ENCODE measurements around the gene PLTP. TPM values are rescaled to one million over a fixed set of nuclear protein-coding genes. Genes with fewer than 3 reads are reported as not detected.
A peak's percentile ranks its signal among the peaks of the same experiment; 100 is the strongest.
"Not testable (repeated sequence)": the region's sequence is repeated elsewhere in the genome, so short reads cannot be mapped to it uniquely, and the experiment has no call there.

The PLTP gene
- polyA plus RNA-seq, 4 donors = 122 to 170 (median 131) TPM

GRCh38 chr20:45880988-45881788 lies 30.8 kb downstream of the PLTP start, which contains the start of gene ZSWIM1:
Gene ZSWIM1 (plus strand): TSS chr20:45881227. CDS start chr20:45882593, 1,366 bp downstream.
- DNase-seq (ENCODE audit: low read depth in 4 of 4, low spot score in 2 of 4) = peak; percentile 97 to 100 (median 98)

DNA sequence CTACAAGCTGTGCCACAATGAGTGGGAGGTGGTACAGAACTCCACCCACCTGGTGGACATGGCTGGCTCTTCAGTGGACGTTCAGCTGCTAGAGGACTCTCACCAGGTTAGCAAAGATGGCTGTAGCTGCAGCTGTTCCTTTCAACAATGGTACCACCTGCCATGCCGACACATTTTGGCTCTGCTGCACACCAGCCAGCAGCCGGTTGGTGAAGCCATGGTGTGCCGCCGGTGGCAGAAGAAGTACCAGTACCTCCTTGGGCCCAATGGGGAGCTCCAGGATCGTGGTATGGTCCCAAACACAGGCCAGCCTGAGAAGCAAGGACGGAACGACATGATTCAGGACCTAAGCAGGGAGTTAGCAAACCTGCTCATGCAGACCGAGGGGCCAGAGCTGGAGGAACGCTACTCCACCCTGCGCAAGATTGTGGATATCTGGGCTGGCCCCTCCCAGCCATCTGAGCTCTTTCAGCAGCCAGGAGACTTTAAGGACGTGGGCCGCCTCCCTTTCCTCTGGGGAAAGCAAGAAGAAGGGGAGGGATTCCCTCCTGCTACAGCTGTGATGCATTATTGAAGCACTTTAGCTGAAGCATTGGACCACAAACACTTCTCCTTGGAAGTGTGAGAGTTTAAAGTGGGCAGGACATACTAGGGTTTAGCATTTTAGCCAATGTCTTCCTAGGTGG lies 33.7 kb downstream of the PLTP start:
- DNase-seq (ENCODE audit: low read depth in 4 of 4, low spot score in 2 of 4) = no peak

- DNase-seq (ENCODE audit: low read depth in 4 of 4, low spot score in 2 of 4) = no peak
Measured at GRCh38 chr20:45874576-45874975, 37.4 kb downstream of the PLTP start.

DNA sequence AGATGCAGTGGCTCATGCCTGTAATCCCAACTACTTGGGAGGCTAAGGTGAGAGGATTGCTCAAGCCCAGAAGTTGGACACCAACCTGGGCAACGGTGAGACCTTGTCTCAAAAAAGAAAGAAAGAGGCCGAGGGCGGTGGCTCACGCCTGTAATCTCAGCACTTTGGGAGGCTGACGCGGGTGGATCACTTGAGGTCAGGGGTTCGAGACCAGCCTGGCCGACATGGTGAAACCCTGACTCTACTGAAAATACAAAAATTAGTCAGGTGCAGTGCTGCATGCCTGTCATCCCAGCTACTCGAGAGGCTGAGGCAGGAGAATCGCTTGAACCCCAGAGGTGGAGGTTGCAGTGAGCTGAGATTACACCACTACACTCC lies 37.9 kb downstream of the PLTP start:
- DNase-seq (ENCODE audit: low read depth in 4 of 4, low spot score in 2 of 4) = not testable (repeated sequence)

DNA sequence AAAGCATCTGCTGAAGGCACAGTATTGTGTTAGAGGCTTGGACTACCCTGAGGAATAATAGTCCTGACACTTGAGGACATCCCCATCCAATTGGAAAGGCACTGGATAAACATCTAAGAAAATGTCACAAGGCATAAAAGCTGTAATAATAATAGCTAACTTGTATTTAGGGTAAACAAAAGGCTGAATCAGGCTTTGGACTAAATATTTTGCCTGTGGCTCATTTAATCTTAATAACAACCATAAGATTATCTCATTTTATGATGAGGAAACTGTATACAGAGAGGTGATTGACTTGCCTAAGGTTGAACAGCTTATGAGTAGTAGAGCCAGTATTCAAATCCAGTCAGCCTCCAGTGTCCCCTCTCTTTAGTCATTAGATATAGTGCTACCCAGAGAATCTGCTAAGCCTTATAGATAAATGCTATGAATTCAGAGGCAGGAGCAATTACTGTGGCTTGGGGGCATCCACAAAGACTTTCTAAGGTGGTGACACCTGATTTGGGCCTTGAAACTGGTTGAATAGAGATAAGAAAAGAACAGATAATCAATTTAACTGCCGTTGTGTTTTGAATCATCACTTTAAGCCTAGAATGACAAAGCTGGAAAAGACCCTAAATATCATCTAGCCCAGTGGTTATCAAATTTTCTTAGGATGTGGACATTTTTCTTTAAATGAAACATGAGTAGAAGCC lies 38.4 kb downstream of the PLTP start:
- no peak for DNase-seq (ENCODE audit: low read depth in 4 of 4, low spot score in 2 of 4)

- DNase-seq (ENCODE audit: low read depth in 4 of 4, low spot score in 2 of 4) = no peak
Measured at GRCh38 chr20:45872626-45873025, 39.3 kb downstream of the PLTP start.

DNA sequence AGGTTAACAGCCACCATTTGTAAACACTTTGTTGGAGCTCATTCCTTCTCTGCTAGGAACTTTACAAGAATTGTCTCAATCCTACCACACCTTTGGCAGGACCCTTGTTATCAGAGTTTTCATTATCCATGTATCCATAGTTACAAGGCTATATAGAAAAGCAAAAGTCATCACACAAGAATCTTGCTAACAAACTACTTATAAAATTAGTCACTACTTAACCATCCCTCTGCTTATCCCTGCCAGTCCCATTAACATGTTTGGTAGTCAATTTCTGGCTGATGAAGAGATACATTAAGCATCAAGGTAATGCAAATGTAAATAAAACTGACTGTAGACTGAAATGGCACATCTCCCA lies 44.2 kb downstream of the PLTP start:
- no peak for DNase-seq (ENCODE audit: low read depth in 4 of 4, low spot score in 2 of 4)

- DNase-seq (ENCODE audit: low read depth in 4 of 4, low spot score in 2 of 4) = no peak
Measured at GRCh38 chr20:45867136-45867818, 44.7 kb downstream of the PLTP start.

DNA sequence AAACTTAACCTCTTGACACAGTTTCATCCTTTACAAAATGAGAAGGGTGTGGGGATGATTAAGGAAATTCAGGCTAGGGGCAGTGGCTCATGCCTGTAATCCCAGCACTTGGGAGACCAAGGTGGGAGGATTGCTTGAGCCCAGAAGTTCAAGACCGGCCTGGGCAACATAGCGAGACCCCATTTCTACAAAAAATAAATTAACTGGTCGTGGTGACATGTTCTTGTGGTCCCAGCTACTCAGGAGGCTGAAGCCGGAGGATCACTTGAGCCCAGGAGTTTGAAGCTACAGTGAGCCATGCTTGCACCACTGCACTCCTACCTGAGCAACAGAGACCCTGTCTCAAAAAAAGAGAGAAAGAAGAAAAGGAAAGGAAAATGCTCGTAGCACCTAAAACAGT lies 45.5 kb downstream of the PLTP start:
- DNase-seq (ENCODE audit: low read depth in 4 of 4, low spot score in 2 of 4) = no peak

DNA sequence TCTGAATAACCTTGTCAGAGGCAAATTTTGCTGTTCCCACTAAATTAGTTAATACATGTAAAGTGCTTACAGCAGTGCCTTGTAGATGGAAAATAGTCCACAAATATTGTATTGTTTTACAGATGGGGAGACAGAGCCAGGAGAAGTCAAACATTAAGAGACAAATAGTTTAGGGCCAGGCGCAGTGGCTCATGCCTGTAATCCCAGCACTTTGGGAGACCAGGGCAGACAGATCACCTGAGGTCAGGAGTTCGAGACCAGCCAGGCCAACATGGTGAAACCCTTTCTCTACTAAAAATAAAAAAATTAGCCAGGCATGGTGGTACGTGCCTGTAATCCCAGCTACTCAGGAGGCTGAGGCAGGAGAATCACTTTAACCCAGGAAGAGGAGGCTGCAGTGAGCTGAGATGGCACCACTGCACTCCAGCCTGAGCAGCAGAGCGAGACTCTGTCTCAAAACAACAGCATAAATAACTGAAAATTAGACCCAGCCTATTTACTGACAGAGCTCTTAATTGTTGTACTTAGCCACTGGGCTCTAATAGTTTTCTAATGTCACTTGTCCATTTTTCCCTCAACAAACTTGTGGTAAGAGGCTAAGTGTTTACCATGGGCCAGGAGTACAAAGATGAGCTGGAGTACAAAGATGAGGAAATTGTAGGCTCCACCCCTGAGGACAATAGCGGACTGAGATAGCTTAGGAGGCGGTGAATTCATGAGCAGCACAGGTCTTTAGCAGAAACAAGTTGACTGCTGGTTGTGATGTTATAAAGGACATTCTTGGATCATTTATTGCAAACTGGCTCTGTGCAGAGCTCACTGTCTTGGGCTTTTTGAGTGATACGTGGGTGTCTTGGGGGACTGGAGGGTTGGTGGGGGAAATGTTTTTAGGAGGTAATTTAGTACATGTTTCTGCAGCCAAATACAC lies 48.1 kb downstream of the PLTP start:
- DNase-seq (ENCODE audit: low read depth in 4 of 4, low spot score in 2 of 4) = no peak

DNA sequence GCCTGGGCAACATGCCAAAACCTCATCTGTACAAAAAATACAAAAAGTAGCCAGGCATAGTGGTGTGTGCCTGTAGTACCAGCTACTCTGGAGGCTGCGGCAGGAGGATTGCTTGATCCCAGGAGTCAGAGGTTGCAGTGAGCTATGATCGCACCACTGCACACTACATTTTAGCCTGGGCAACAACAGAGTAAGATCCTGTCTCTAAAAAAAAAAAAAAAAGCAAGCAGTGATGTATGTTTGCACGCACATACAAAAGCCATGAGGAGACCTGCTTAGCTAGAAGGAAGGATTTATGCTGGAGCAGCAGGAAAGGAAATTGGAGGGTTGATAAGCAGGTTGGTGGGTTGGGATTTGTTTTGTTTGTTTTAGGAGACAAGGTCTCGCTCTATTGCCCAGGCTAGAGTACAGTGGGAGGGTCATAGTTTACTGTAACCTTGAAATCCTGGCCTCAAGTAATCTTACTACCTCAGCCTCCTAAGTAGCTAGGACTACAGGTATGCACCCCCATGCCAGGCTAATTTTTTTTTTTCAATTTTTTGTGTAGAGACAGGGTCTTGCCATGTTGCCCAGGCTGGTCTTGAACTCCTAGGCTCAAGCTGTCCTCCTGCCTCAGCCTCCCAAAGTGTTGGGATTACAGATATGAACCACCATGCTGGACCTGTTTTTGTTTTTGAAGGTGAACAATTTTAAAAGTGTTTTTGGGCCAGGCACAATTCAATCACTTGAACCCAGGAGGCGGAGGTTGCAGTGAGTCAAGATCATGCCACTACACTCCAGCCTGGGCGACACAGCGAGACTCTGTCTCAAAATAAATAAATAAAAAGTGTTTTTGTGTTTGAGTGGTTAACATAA lies 50.5 kb downstream of the PLTP start:
- DNase-seq (ENCODE audit: low read depth in 4 of 4, low spot score in 2 of 4) = no peak

GRCh38 chr20:45860560-45861220 lies 51.3 kb downstream of the PLTP start:
- DNase-seq (ENCODE audit: low read depth in 4 of 4, low spot score in 2 of 4) = no peak

- DNase-seq (ENCODE audit: low read depth in 4 of 4, low spot score in 2 of 4) = peak in 1 of 4 donors; percentile 24
Measured at GRCh38 chr20:45859916-45860315, 52.0 kb downstream of the PLTP start.

DNA sequence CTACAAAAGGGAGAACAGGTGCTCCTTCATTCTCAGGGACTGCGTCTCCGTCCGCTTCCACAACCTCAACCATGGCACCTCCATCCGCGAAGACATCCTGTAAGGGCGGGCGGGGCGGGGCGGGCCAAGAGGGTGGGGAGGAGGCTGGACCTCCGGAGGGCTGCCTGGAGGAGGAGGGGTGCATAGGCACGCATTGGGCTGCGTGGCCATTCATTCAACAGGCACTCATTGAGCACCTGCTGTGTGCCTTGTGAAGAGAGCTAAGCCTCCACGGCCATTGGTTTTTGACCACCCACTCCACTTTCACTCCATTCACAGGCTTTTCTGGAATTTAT lies 54.1 kb downstream of the PLTP start:
- no peak for DNase-seq (ENCODE audit: low read depth in 4 of 4, low spot score in 2 of 4)

- peak; percentile 99 to 100 (median 100) for DNase-seq (ENCODE audit: low read depth in 4 of 4, low spot score in 2 of 4)
Measured at GRCh38 chr20:45857114-45857881, 54.7 kb downstream of the PLTP start, which contains the start of the genes ACOT8 and ZSWIM3. Gene ACOT8 (minus strand): TSS chr20:45857392. CDS start chr20:45857315, 77 bp downstream. Gene ZSWIM3 (plus strand): TSS chr20:45857614. CDS start chr20:45857826, 212 bp downstream.

DNA sequence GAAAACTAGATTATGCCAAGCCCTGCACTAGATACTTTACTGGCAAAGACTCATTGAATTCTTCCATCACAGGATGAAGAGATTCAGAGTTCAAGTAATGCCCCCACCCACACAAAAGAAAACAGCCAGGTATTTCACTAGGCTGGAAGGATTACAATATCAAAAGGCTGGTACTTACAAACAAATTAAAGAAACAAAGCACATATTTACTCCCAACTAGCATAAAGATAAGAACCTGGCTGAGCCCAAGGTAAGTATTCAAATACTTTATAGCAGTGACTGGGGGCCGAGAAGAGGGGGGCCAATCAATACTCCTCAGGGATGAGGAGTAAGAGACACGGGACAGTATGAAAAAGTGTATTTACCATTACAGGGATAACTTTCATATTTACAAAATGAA lies 58.5 kb downstream of the PLTP start:
- no peak for DNase-seq (ENCODE audit: low read depth in 4 of 4, low spot score in 2 of 4)

GRCh38 chr20:45852326-45852725 lies 59.6 kb downstream of the PLTP start:
- no peak for DNase-seq (ENCODE audit: low read depth in 4 of 4, low spot score in 2 of 4)

DNA sequence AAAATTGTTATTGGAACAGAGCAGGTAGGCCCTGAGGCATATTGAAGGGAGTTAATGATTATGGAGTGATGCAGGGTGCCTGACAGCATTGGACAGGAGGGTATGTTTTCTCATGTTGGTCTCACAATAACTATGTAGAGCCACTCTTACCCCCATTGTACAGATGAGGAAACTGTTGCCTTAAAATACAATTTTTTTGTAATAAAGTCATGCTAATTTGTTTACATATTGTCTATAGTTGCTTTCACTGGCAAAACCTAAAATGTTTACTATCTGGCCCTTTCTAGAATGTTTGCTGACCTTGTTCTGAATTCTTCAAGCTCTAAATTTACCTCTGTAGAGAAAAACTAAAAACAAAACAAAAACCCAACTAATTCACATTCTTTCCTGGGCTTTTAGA lies 60.5 kb downstream of the PLTP start:
- DNase-seq (ENCODE audit: low read depth in 4 of 4, low spot score in 2 of 4) = no peak

Data from left renal cortex interstitium (tissue), 4 donors.